Panc1 (cell line): ENCODE results near the gene ACTRT2.

ENCODE experiments used
- CTCF ChIP-seq: fragments of 450-650 bp; IDR thresholded peaks from 2 replicates; pipeline ENCODE4 v1.5.1; 2017; ENCODE audit warnings: mild to moderate bottlenecking
- POLR2AphosphoS5 ChIP-seq: IDR thresholded peaks from 2 replicates; pipeline ENCODE4 v1.6.1; 2012; ENCODE audit warnings: mild to moderate bottlenecking, low read depth, low read length, moderate library complexity
- REST ChIP-seq, 2 experiments: IDR thresholded peaks; 2 replicates each; pipeline ENCODE4 v1.6.1; 2011 to 2012; ENCODE audit warnings: low read depth in 2 of 2, control low read depth in 1 of 2, low read length in 1 of 2, mild to moderate bottlenecking in 1 of 2, moderate library complexity in 1 of 2; ENCODE audit not compliant: insufficient read depth in 1 of 2

GRCh38 chr1:3051270-3052268 is 30.3 kb downstream of the ACTRT2 start:
- TF ChIP-seq POLR2AphosphoS5 (no peak), CTCF (no peak), REST (IDR thresholded peaks at IDR 0.05; ENCODE audit: insufficient read depth in 1 of 2, low read depth in 2 of 2, low read length in 1 of 2) (no peak)
